K562 (cell line): ENCODE results near the gene HOXB1. TPM values are rescaled to one million over a fixed set of nuclear protein-coding genes. Genes with fewer than 3 reads are reported as not detected.

Source experiments
- DMBX1 ChIP-seq: fragments of 250-450 bp; sonication (Bioruptor Pico); IDR thresholded peaks from 2 replicates; pipeline ENCODE4 v1.8.0; 2022; ENCODE audit warnings: inconsistent platforms, mild to moderate bottlenecking, moderate library complexity, borderline replicate concordance
- E2F8 ChIP-seq: fragments of 450-650 bp; IDR thresholded peaks from 2 replicates; pipeline ENCODE4 v1.7.1; 2018; ENCODE audit warnings: mild to moderate bottlenecking, low read depth; ENCODE audit not compliant: partially characterized antibody
- FOXM1 ChIP-seq, 2 experiments: fragments of 450-650 bp in 1 of 2; sonication (generic) in 1 of 2; formaldehyde crosslinking in 1 of 2; IDR thresholded peaks; 2 replicates each; pipeline versions ENCODE4 v1.6.1 to v1.9.0; 2017 to 2022; ENCODE audit warnings: low read depth in 2 of 2, mild to moderate bottlenecking in 2 of 2, missing genetic modification reagents in 1 of 2, moderate library complexity in 1 of 2
- JUN ChIP-seq, 2 experiments: sonication (generic) in 1 of 2; formaldehyde crosslinking in 1 of 2; IDR thresholded peaks; 2 replicates each; pipeline versions ENCODE4 v1.6.1 to v1.8.0; 2012 to 2022; ENCODE audit warnings: borderline replicate concordance in 2 of 2, mild to moderate bottlenecking in 2 of 2, improper control_type of control experiment in 1 of 2, low read depth in 1 of 2, low read length in 1 of 2, missing genetic modification reagents in 1 of 2
- MECOM ChIP-seq: fragments of 250-450 bp; sonication (Bioruptor Pico); IDR thresholded peaks from 2 replicates; pipeline ENCODE4 v1.8.0; 2022; ENCODE audit warnings: inconsistent platforms
- PHF20 ChIP-seq: fragments of 450-650 bp; IDR thresholded peaks from 2 replicates; pipeline ENCODE4 v1.6.1; 2018; ENCODE audit not compliant: partially characterized antibody
- PREB ChIP-seq: sonication (generic); formaldehyde crosslinking; IDR thresholded peaks from 2 replicates; pipeline ENCODE4 v1.8.1; 2023; ENCODE audit warnings: mild to moderate bottlenecking, missing genetic modification reagents
- PYGO2 ChIP-seq: fragments of 450-650 bp; IDR thresholded peaks from 2 replicates; pipeline ENCODE4 v1.6.1; 2016; ENCODE audit warnings: mild to moderate bottlenecking, missing genetic modification characterization, moderate library complexity, missing compliant biosample characterization
- RBBP5 ChIP-seq: fragments of 200-600 bp; sonication (generic); IDR thresholded peaks from 2 replicates; pipeline ENCODE4 v1.6.1; 2012; ENCODE audit warnings: borderline replicate concordance, mild to moderate bottlenecking, low read length, control low read depth, inconsistent platforms; ENCODE audit not compliant: insufficient read depth, poor library complexity, severe bottlenecking
- ZBTB17 ChIP-seq: fragments of 450-650 bp; formaldehyde crosslinking; IDR thresholded peaks from 2 replicates; pipeline ENCODE4 v1.4.0; 2020; ENCODE audit warnings: mild to moderate bottlenecking
- ZBTB7A ChIP-seq: IDR thresholded peaks from 2 replicates; pipeline ENCODE4 v1.6.1; 2011; ENCODE audit warnings: low read depth, mild to moderate bottlenecking, low read length, moderate library complexity, borderline replicate concordance; ENCODE audit not compliant: control insufficient read depth
- ZC3H4 ChIP-seq: sonication (generic); formaldehyde crosslinking; IDR thresholded peaks from 2 replicates; pipeline ENCODE4 v1.9.0; 2021; ENCODE audit warnings: missing genetic modification reagents, borderline replicate concordance
- ZFP30 ChIP-seq: fragments of 250-450 bp; sonication (Bioruptor Pico); IDR thresholded peaks from 2 replicates; pipeline ENCODE4 v1.8.0; 2022; ENCODE audit warnings: moderate library complexity, mild to moderate bottlenecking, inconsistent platforms, borderline replicate concordance
- ZFPM2 ChIP-seq: fragments of 250-450 bp; sonication (Bioruptor Pico); IDR thresholded peaks from 2 replicates; pipeline ENCODE4 v1.5.1; 2022; ENCODE audit warnings: mild to moderate bottlenecking
- ZNF121 ChIP-seq: sonication (generic); formaldehyde crosslinking; conservative IDR thresholded peaks from 2 replicates; pipeline ENCODE4 v1.8.0; 2022; ENCODE audit warnings: missing genetic modification reagents
- ZNF395 ChIP-seq: fragments of 200-800 bp; sonication (Bioruptor generic); IDR thresholded peaks from 2 replicates; pipeline ENCODE4 v1.6.1; 2017; ENCODE audit warnings: missing genetic modification characterization, missing compliant biosample characterization
- ZNF431 ChIP-seq: sonication (generic); formaldehyde crosslinking; IDR thresholded peaks from 2 replicates; pipeline ENCODE4 v1.8.0; 2022; ENCODE audit warnings: mild to moderate bottlenecking, missing genetic modification reagents
- ZNF444 ChIP-seq: fragments of 250-450 bp; sonication (Bioruptor Pico); IDR thresholded peaks from 2 replicates; pipeline ENCODE4 v1.4.0; 2020; ENCODE audit warnings: mild to moderate bottlenecking, moderate library complexity
- ZNF695 ChIP-seq: fragments of 450-650 bp; formaldehyde crosslinking; IDR thresholded peaks from 2 replicates; pipeline ENCODE4 v1.4.0; 2020; ENCODE audit warnings: mild to moderate bottlenecking, moderate library complexity
- ZNF778 ChIP-seq: fragments of 450-650 bp; formaldehyde crosslinking; IDR thresholded peaks from 2 replicates; pipeline ENCODE4 v1.4.0; 2020; ENCODE audit warnings: mild to moderate bottlenecking, moderate library complexity
- ZNF785 ChIP-seq: fragments of 250-450 bp; sonication (Bioruptor Pico); IDR thresholded peaks from 2 replicates; pipeline ENCODE4 v1.4.0; 2020; ENCODE audit warnings: mild to moderate bottlenecking
- polyA plus RNA-seq, 8 experiments: library from polyadenylated mRNA; depleted of rRNA in 4 of 8; stranded (reverse) in 5 of 8; unstranded in 3 of 8; fragments of >200 nt; fragmentation: Nextera tagmentation in 2 of 8; fragmentation: Illumina TruSeq in 1 of 8; extraction: Ambion mirVana in 2 of 8; extraction: Trizol in 1 of 8; gene quantifications; 2 replicates each; pipeline versions ENCODE4 v1.2.1 to v1.2.3, GENCODE V29; 2011 to 2014; ENCODE audit warnings: inconsistent platforms in 1 of 8, missing spikeins in 1 of 8
- total RNA-seq, 7 experiments: library from RNA; depleted of rRNA in 6 of 7; stranded (reverse); fragments of >200 nt in 6 of 7; fragmentation: Illumina TruSeq in 2 of 7; extraction: Trizol in 2 of 7; gene quantifications; 2 replicates each; pipeline versions ENCODE4 v1.2.1 to v1.2.3, GENCODE V29; 2011 to 2021; ENCODE audit warnings: low replicate concordance in 1 of 7

Gene HOXB1
- total and polyA plus RNA-seq, 9 of the 15 experiments (the other 6 are each of a cell fraction or from before 2014, with no cell fraction given) = 0.04 TPM; not detected in 8

GRCh38 chr17:48492401-48493298, 38.2 kb downstream of the HOXB1 start (continued):
- TF ChIP-seq ZFP30 (CRISPR knock-in tag) (no peak), ZBTB17 (peak; percentile 70; the same call in 1 of the 2 replicates), PYGO2 (tag) (no peak), ZFPM2 (CRISPR knock-in tag) (no peak), ZNF444 (CRISPR knock-in tag) (no peak), ZNF431 (CRISPR knock-in tag) (no peak), ZNF121 (CRISPR knock-in tag) (no peak), FOXM1 (IDR thresholded peaks at IDR 0.05; ENCODE audit: low read depth) (no peak), FOXM1 (CRISPR knock-in tag; IDR thresholded peaks at IDR 0.05; ENCODE audit: low read depth) (no peak), ZNF695 (CRISPR knock-in tag) (no peak), JUN (IDR thresholded peaks at IDR 0.05; ENCODE audit: borderline replicate concordance, low read depth, low read length) (no peak), JUN (CRISPR knock-in tag; IDR thresholded peaks at IDR 0.05; ENCODE audit: borderline replicate concordance) (no peak), MECOM (CRISPR knock-in tag) (no peak), PHF20 (peak; percentile 32), ZC3H4 (CRISPR knock-in tag) (no peak), DMBX1 (CRISPR knock-in tag) (no peak; the same call in 1 of the 2 replicates), PREB (CRISPR knock-in tag) (no peak), ZNF395 (CRISPR knock-in tag) (no peak; the same call in 1 of the 2 replicates), ZNF778 (CRISPR knock-in tag) (no peak), ZNF785 (CRISPR knock-in tag) (no peak), RBBP5 (peak; percentile 39), E2F8 (peak; percentile 43), ZBTB7A (peak; percentile 77)
